Effector CD8-positive, alpha-beta T cell (primary cell): ENCODE measurements around the gene TRIP10.
"Not testable (repeated sequence)": the region's sequence is repeated elsewhere in the genome, so short reads cannot be mapped to it uniquely, and the experiment has no call there.

Experiments
- DNase-seq: peaks from one replicate; lab custom pipeline; 2025; lab: John Stamatoyannopoulos, UW
- total RNA-seq, 4 experiments: gene quantifications; one replicate each; lab custom pipeline; 2026; lab: John Stamatoyannopoulos, UW

The TRIP10 gene, protein sequence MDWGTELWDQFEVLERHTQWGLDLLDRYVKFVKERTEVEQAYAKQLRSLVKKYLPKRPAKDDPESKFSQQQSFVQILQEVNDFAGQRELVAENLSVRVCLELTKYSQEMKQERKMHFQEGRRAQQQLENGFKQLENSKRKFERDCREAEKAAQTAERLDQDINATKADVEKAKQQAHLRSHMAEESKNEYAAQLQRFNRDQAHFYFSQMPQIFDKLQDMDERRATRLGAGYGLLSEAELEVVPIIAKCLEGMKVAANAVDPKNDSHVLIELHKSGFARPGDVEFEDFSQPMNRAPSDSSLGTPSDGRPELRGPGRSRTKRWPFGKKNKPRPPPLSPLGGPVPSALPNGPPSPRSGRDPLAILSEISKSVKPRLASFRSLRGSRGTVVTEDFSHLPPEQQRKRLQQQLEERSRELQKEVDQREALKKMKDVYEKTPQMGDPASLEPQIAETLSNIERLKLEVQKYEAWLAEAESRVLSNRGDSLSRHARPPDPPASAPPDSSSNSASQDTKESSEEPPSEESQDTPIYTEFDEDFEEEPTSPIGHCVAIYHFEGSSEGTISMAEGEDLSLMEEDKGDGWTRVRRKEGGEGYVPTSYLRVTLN
- total RNA-seq = 5.2 to 19.6 (median 13.7) reads per million in 4 experiments

- DNase-seq = peak; percentile 76
These were observed at the start of gene TRIP10 for GRCh38 chr19:6739390-6739882. TRIP10 (plus strand) TSS chr19:6739680; CDS start chr19:6739762, 82 bp downstream.

GRCh38 chr19:6690160-6690885, 49.2 kb upstream of the TRIP10 start:
- no peak for DNase-seq

DNA sequence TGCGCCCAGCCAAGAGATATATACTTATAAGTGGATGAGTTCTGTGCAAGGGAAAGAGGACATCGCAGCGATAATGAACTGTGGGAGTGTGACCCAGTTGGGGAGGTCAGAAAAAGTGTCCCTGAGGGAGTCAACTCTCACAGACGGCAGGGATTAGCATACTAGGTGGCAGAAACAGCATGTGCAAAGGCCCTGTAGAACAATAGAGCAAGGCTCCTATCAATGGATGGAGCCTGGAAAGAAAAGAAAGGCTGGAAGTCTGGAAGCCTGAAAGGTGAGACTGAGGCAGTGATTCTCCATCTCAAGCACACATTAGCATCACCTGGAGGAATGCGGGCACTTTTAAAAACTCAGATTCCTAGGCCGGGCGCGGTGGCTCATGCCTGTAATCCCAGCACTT, 48.1 kb upstream of the TRIP10 start:
- DNase-seq = no peak

DNA sequence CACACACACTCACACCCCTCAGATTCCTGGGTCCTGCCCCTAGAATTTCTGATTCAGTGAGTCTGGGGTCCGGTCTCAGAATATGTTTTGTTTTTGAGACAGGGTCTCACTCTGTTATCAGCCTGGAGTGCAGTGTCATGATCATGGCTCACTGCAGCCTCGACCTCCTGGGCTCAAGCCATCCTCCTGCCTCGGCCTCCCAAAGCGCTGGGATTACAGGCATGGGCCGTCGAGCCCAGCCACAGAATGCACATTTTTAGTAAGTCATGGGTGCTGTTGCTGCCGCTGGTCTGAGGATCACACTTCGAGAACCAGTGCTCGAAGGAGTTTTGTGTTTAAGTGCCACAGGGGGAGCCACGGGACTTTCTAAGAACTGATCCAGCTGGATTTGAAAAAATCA, 47.5 kb upstream of the TRIP10 start:
- DNase-seq = no peak

DNA sequence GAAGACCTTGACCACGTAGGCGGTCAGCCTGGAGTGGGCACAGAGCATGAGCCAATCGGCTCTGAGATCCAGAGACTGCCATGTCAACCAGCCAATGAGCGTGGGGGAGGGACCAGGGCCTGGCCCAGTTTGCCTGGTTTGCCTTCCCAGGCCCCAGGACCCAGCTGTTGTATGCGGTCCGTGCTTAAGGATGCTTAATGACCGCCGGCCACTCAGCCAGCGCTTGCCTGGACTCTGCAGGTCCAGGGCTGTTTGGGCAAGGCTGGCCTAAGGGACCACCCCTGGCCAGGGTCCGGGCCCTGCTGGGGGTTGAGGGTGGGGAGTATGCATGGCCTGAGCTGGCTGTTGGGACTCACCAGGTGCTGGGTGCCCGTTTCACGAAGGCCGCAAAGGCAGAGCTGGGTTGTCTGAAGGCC, 46.4 kb upstream of the TRIP10 start:
- DNase-seq = no peak

DNA sequence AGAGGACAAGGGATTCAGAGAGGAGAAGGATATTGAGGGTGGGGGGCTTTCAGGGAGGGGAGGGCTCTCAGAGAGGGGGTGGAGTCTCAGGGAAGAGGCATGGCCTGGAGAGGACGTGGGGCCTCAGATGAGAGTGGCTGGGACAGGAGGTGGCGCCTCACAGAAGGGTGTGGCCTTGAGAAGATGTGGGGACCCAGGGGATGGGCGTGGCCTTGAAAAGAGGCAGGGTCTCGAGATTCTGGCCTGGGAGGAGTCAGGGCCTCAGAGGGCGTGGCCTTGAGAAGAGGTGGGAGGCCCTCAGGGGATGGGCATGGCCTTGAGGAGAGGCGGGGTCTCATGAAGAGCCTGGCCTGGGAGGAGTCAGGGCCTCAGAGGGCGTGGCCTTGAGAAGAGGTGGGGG, 45.8 kb upstream of the TRIP10 start:
- no peak for DNase-seq

DNA sequence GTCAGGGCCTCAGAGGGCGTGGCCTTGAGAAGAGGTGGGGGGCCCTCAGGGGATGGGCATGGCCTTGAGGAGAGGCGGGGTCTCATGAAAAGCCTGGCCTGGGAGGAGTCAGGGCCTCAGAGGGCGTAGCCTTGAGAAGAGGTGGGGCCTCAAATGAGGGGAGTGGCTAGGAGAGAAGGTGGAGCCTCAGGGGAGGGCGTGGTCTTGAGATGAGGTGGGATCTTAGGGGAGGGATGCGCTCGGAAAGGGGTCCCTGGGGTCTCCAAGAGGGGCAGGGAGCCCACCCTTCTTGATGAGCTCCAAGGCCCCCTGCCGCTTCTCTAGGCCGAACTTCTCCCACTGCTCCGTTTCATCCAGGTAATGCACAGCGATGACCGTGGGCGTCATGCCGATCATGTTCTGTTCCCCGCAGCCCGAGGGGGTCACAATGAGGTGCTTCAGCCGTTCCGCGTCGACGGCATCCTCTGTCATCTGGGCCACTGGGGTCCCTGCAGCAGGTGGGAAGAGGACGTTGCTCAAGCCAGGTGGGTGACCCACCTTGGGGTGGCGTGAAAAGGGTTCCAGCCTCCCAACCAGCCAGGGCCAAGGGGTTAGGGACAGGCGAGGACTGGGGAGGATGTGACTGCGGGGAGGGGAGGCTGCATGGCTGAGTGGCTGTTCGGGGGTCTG, 45.2 kb upstream of the TRIP10 start:
- DNase-seq = no peak

GRCh38 chr19:6696239-6696820, 43.1 kb upstream of the TRIP10 start:
- DNase-seq = no peak

DNA sequence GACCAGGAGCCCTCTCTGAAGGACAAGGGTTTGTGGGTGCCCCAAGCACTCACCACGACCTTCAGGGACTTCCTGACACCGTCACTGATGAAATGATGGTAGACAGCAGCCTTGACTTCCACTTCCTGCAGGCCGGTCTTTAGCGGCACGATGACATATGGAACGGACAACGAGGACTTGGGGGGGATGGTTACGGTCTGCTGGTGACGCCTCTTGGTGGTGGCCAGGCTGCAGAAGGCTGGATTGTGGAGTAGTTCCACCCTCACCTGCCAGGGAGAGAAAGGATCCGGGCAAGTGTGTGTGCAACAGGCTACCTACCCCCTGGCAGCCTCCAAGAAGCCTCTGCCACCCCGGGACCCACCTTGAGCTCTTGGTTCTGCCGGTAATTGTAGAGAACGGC, 42.2 kb upstream of the TRIP10 start:
- no peak for DNase-seq

GRCh38 chr19:6699935-6700334, 39.5 kb upstream of the TRIP10 start:
- DNase-seq = no peak

DNA sequence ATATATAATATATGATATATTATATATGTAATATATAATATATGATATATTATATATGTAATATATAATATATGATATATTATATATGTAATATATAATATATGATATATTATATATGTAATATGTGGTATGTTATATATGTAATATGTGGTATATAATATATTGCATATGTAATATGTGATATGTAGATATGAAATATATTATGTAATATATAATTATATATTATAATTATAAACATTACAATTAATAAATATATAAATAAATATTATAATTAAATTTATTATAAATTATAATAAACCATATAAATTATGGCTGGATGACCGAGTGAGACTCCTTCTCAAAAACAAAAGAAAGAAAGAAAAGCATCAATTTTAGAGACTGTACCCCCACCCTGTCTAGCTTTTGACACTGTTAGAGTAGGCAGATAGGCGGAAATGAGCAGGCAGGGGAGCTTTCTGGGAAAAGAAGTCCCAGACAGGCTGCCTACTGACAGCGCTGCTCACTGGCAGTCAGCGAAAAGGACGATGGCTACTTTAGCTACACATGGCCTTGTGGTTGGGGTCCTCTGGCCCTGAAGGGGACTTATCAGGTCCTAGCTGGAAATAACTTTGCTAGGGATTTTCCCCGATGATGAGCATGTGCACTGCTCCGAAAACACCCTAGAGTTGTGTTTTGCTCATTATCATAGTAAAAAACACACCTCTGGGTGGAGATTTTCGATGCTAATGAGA, 38.7 kb upstream of the TRIP10 start:
- no peak for DNase-seq

DNA sequence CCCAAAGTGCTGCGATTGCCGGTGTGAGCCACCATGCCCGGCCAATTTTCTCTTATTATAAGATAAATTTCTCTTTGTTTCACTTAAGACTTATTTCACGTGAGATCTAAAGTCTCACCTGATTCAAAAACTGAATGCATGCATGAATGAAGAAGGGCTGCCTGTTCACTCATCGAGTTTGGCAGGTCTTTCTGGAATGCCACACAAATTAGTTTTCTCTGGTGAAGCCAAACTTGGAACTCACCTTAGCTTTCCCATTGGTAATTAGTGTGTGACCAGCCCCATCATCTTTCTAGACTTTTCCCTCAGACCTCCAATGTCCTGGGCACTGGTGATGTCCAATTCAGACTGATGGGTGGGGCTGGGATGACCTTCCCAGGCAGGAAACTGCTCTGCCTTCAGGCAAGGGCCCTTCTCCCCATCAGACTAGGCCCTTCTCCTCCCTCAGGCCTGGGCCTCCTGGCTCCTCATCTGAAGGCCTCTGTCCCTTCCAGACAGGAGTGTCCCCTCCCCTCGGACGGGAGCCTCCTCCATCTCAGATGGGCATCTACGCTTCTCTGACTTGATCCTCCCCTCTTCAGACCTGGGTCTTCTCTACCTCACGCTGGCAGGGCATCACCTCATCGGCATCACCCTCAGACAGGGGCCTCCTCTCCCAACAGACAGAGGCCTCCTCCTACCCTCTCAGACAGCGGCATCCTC, 33.4 kb upstream of the TRIP10 start:
- no peak for DNase-seq

DNA sequence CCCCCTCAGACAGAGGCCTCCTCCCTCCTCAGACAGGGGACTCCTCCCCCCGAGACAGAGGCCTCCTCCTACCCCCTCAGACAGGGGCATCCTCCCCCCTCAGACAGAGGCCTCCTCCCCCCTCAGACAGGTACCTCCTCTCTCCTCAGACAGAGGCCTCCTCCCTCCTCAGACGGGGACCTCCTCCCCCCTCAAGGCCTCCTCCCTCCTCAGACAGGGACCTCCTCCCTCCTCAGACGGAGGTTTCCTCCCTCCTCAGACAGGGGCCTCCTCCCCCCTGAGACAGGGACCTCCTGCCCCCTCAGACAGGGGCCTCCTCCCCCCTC, 32.9 kb upstream of the TRIP10 start:
- DNase-seq = no peak

- DNase-seq = no peak
These were observed 32.3 kb upstream of the TRIP10 start for GRCh38 chr19:6707011-6707657.

GRCh38 chr19:6707658-6708018, 31.8 kb upstream of the TRIP10 start:
- no peak for DNase-seq

GRCh38 chr19:6708346-6708745, 31.1 kb upstream of the TRIP10 start:
- no peak for DNase-seq

DNA sequence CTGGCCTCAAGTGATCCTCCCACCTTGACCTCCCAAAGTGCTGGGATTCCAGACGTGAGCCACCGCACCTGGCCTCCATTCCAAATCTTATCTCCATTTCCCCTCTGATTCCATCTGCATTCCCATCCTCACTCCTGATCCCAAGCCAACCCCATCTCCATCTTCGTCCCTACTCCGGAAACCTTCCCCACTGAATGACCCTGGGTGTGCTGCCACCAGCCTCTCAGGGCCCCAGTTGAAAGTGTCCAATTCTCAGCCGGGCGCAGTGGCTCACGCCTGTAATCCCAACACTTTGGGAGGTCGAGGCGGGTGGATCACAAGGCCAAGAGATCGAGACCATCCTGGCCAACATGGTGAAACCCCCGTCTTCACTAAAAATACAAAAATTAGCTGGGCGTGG, 30.6 kb upstream of the TRIP10 start:
- not testable (repeated sequence) for DNase-seq

- DNase-seq = no peak
These were observed 29.9 kb upstream of the TRIP10 start for GRCh38 chr19:6709549-6709948.

DNA sequence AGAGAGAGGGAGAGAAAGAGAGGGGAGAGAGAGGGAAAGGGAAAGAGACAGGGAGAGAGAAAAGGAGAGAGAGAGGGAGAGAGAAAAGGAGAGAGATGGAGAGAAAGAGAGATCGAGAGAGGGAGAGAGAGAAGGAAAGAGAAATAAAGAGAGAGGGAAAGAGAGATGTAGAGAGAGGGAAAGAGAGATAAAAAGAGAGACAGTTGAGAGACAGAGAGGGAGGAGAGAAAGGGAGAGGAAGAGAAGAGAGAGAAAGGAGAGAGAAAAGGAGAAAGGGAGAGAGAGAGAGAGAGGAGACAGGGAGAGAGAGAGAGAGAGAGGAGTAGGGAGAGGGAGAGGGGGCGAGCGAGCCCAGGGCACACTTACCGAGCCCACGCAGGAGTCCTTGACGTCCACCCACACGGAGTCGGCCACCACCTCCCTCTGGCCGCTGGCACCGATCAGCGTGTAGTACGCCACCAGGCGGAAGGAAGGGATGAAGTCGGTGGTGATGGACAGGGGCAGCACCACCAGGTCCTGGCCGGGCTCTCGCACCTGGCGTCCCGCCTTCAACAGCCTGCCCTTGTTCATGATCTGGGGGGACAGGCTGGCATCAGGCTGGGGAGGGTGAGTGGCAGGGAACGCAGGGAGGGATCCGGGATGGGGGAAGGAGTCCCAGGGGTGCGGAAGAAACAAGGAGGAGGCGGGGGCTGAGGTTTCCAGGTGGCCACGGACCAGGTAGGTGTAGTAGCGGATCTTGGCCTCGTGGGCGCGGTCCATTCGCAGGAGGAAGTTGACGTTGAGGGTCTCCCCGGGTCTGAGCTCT, 29.0 kb upstream of the TRIP10 start:
- DNase-seq = no peak

- DNase-seq = no peak
These were observed 28.5 kb upstream of the TRIP10 start for GRCh38 chr19:6711078-6711361.
